ENCODE measurements around the gene SNRNP40.
A peak's percentile ranks its signal among the peaks of the same experiment; 100 is the strongest.

SNRNP40 gene

GRCh38 chr1:31261916-31262315, 34.7 kb downstream of the SNRNP40 start:
- H3K4me3 ChIP-seq (ENCODE audit: control insufficient read depth, low read depth, low read length), result no peak overlapping the region
- DNase-seq (ENCODE audit: low read depth), result no peak
- no peak for TF ChIP-seq CTCF (conservative IDR thresholded peaks at IDR 0.05; ENCODE audit: control insufficient read depth, insufficient read depth, low read depth, low read length)

- TF ChIP-seq CTCF (conservative IDR thresholded peaks at IDR 0.05; ENCODE audit: control insufficient read depth, insufficient read depth, low read depth, low read length), result no peak
- peak; percentile 25 for DNase-seq (ENCODE audit: low read depth)
- H3K4me3 ChIP-seq (ENCODE audit: control insufficient read depth, low read depth, low read length), result no peak overlapping the region
Measured at GRCh38 chr1:31259746-31260145, 36.8 kb downstream of the SNRNP40 start.

- no peak for TF ChIP-seq CTCF (conservative IDR thresholded peaks at IDR 0.05; ENCODE audit: control insufficient read depth, insufficient read depth, low read depth, low read length)
- H3K4me3 ChIP-seq (ENCODE audit: control insufficient read depth, low read depth, low read length), result no peak overlapping the region
- DNase-seq (ENCODE audit: low read depth), result no peak
Measured at GRCh38 chr1:31258581-31258980, 38.0 kb downstream of the SNRNP40 start.

GRCh38 chr1:31257213-31257612, 39.4 kb downstream of the SNRNP40 start:
- H3K4me3 ChIP-seq (ENCODE audit: control insufficient read depth, low read depth, low read length), result no peak overlapping the region
- no peak for DNase-seq (ENCODE audit: low read depth)
- TF ChIP-seq CTCF (conservative IDR thresholded peaks at IDR 0.05; ENCODE audit: control insufficient read depth, insufficient read depth, low read depth, low read length), result no peak

GRCh38 chr1:31249854-31250253, 46.7 kb downstream of the SNRNP40 start:
- no peak for TF ChIP-seq CTCF (conservative IDR thresholded peaks at IDR 0.05; ENCODE audit: control insufficient read depth, insufficient read depth, low read depth, low read length)
- no peak for DNase-seq (ENCODE audit: low read depth)
- no peak overlapping the region for H3K4me3 ChIP-seq (ENCODE audit: control insufficient read depth, low read depth, low read length)

GRCh38 chr1:31248276-31248675, 48.3 kb downstream of the SNRNP40 start:
- no peak for TF ChIP-seq CTCF (conservative IDR thresholded peaks at IDR 0.05; ENCODE audit: control insufficient read depth, insufficient read depth, low read depth, low read length)
- H3K4me3 ChIP-seq (ENCODE audit: control insufficient read depth, low read depth, low read length), result no peak overlapping the region
- no peak for DNase-seq (ENCODE audit: low read depth)

GRCh38 chr1:31244326-31244725, 52.3 kb downstream of the SNRNP40 start:
- H3K4me3 ChIP-seq (ENCODE audit: control insufficient read depth, low read depth, low read length), result no peak overlapping the region
- DNase-seq (ENCODE audit: low read depth), result peak; percentile 63
- TF ChIP-seq CTCF (conservative IDR thresholded peaks at IDR 0.05; ENCODE audit: control insufficient read depth, insufficient read depth, low read depth, low read length), result no peak

Measured in fibroblast of mammary gland (primary cell).